SW 1271 (cell line): ENCODE data around the gene ZBTB16.

ENCODE experiments used
- DNase-seq, 2 experiments: peaks; one replicate each; lab custom pipeline; 2025; lab: John Stamatoyannopoulos, UW

Gene ZBTB16

GRCh38 chr11:114261791-114262190 lies 202.3 kb downstream of the ZBTB16 start:
- no peak for DNase-seq

- no peak for DNase-seq
These were observed 203.4 kb downstream of the ZBTB16 start for GRCh38 chr11:114262681-114263512.

DNA sequence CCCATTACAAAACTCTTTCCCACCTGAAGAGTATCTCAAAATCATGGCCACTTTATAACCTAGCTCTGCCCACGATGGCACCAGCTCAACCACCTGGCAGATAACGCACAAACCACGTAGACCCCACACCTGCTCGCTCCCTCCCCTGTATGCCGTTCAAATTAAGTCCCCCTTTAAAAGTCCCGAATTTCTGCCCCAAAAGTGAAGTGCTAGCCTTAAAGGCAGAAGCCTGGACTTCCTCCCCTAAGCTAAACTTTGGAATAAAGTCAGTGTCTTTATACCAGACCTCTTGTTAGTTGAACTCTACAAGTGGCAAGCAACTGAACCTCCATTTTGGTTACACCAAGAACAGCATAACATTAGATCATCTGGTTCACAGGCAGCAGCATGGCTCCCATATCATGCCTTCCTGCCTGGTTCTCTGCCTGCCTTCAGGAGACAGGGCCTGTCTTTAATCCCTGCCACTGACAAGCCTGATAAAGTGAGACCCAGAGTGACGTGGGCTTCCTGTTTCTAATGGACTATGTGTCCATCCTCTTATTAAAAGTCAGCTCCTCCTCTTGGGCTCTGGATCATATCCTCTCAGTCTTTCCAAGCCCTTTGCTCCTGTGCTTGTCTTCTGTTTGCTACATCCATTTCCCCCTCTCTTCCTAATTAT lies 204.1 kb downstream of the ZBTB16 start:
- DNase-seq = no peak

- no peak for DNase-seq
These were observed 204.9 kb downstream of the ZBTB16 start for GRCh38 chr11:114264381-114264780.

DNA sequence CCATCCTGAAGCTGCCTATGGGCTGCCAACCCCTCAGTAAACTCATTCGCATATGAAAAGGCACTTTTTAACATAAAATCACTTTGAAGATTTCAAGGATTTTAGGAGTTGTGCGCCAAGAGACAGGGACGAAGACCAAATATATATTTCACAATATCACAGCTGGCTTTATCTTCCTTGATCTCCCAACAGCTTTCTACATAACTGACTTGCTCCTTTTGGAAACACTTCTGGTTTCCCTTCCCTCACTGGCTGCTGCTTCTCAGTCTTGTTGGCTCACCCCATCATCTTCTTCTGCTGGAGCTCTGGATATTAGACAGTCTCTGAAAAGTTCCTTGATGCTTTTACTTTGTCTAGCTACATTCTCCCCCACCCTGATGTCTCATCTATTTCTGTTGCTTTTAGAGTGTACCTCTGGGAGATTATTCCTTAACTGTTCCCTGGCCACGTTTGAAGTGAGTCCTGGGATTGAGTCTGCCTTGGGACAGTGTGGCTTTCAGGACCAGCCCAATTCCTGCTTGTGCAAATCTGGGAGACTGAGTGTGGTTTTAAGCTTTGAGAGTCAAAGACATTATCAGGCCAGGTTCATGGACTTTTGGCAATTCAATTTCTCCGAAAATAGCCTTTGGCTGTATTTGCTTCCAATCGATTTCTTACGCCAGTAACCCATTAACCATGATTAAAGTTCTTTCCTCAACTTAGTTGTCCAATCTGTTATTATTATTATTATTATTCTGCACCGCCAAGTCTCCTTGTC lies 205.8 kb downstream of the ZBTB16 start:
- no peak for DNase-seq

DNA sequence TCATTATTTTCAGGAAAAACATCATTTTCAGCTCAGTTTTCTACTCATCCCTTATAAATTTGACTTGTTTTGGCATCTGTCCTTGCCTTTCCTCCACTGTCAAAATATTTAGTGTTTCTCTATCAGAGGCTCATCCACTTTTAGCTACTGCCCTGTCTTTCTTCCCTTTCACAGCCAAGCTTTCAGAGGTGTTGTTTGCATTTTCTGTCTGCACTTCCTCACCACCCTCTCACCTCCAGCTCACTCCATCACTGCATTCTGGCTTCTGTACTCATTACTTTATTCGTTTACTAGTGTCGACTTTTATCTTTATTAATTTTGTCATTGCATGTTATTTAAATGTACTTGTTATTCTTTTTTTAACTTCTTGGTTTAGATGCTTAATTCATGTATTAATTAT lies 210.0 kb downstream of the ZBTB16 start:
- DNase-seq = no peak

GRCh38 chr11:114270531-114271270 lies 211.2 kb downstream of the ZBTB16 start:
- no peak for DNase-seq

DNA sequence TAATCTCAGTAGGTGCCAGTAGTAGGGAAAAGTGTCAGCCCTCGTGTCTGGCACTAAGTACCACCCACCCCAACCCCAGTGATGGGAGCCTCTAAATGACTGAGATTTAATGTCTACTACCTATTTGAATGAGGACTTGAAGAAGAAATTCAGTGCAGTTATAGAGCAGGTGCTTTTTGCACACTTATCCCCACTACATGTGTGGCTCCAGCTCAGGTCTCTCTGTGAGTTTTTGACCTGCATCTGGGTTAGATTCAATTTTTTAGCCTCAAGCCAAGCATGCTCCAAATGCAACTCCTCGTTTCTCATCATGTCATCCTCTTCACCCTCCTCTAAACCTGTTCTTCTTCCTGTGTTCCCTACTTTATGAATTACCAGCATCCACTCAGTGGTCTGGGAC lies 211.8 kb downstream of the ZBTB16 start:
- no peak for DNase-seq

DNA sequence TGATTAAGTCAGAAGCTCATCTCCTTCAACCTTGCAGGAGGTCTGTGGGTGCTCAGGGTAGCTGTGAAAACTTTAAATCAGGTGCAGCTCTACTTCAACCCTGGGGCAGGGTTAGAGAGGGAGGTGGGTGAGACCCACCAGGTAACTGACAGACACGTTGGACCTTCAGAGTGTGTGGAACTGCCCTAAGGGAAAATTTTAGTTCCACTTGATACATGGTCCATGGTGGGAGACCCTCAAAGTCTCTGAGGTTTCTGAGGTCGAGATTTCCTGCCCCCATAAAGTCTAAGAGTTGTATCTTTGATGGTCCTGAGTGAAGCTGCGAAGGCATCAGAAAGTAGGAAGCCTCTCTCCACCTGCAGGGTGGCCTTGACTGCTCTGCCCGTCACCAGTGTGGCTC lies 212.8 kb downstream of the ZBTB16 start:
- DNase-seq = no peak

DNA sequence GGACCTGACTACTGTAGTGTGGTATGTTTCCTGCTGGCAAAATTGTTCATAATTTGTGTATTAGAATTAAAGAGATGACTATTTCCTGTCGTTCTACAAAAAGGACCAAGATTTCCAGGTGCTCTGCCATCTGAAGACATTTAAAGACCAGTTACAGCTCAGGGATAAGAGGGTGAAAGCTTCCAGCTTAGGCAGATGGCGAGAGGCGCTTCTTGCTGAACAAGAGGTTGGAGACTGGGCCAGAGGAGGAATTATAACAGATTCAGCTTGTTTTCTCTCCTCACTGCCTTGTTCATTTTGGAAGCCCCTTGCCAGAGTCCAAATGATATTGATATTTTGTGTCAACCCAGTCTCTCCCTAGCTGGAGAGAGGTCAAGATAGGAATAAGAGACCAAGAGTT lies 213.6 kb downstream of the ZBTB16 start:
- no peak for DNase-seq

DNA sequence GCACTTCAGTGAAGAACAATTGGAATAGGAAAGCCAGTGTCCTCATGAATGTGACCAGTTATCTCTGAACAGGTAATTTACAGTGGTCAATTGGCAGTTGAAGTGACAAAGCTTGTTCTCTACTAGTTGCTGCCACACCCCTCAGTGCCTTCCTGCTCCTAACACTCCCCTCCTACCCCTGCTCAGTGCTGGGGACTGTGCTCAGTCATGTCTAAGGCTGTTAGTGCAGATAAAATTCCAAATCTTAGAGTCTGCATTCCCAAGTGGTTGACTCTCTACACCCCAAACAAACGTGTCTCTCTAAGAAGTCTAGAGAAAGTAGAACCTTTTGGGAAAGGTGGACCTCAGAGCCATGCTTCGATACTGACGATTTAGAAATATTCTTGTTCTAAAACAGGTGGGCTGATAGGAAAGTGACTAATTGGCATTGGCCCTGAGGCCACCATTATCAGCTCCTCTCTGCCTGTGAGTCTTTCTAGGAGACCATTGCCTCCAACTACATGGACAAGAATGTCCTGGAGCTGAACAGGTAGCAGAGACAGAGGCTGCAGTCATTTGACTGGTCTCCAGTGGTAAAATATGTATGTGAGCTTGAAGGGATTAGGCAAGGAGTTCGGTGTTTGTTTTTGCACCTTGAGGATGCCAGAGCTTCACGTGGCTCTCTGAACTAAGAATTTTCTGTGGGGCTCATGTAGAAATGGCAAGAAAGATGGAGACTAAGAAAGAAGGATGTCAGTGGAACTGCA lies 214.6 kb downstream of the ZBTB16 start:
- DNase-seq = no peak

DNA sequence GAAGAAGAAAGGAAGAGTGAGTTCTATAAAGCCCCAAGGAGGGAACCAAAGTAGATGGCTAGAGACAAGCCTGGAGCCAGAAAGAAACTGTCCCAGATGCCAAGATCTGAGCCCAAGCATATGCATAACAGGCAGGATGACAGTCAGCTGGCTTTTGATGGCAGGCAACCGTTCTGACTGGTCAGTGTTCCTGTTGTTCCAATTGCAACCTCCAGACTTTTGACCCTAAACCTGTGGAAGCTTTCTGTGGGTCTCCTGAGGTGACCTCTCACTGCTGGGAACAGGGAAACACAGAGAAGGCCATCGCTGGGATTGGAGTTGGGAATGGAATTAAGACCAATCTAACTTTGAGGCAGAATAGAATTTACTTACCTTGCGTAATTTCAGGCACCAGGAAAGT lies 215.1 kb downstream of the ZBTB16 start:
- no peak for DNase-seq

DNA sequence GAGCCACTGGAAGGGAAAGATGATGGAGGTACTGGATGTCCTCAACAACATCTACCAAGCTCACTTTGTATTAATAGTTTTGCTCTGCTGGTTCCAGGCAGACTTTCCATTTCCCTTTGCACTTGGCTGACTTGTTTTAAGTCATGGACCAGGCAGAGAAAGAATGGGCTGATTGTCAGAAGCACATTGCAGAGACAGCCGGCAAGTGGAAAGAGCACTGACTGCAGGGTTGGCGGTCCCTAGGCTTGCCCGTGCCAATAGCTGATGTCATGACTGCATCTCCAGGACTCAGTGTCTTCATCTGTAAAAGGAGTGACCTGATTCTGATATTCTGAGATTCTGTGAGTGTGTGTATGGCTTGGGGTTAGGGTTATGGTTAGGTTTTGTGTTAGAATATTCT lies 215.8 kb downstream of the ZBTB16 start:
- DNase-seq = no peak

DNA sequence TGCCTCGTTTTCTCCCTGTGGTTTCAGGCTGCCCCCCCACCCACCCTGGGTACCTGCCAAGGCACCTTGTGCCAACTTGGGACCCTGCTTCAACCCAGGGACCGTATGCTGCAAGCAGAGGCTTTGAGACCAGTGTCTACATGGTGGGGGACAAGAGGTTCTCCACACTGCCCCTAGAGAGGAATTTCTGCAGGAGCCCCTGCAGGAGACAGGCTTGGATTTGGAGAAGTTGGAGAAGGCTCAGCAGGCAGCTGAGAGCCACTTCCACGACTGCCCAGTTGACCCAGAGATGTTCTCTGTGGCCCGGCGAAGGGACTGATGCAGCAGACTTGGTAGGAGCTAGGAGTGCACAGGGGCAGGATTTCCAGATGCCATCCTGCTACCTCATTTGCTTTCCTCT lies 216.6 kb downstream of the ZBTB16 start:
- DNase-seq = no peak

GRCh38 chr11:114277637-114278341 lies 218.3 kb downstream of the ZBTB16 start:
- DNase-seq = no peak

GRCh38 chr11:114278342-114279065 lies 219.0 kb downstream of the ZBTB16 start:
- no peak for DNase-seq

DNA sequence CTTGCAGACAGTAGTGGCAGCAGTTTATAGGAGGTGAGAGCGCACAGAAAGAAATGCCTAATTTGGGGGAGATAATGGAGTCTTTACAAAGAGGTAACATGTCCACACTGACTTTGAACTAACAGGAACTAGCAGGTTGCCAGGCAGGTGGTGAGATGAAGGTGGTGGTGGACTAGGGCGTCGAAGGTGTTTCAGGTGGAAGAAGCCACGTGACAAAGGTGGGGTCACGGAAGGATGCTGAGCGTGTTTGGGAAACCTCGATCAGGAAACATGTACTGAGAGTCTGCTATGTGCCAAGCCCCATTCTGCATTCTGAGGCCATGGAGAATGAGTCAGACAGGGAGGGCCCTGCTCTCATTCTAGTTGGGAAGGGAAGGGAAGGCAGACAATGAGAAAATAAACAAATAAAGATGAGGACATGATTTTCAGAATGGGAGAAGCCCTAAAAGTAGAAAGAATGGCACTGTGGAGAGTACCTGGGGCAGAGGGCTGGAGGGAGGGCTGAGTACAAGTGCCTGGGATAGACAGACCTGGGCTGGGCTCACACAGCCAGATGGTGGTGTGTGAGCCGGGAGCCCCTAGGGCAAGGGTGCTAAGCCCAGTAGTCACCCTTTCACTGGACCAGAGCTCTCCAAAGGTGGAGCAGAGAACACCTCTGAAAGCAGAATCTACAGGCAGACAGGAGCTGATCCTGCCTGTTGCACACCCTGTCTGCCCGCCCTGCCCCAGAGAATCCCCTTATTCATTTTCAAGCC lies 220.5 kb downstream of the ZBTB16 start:
- no peak for DNase-seq

DNA sequence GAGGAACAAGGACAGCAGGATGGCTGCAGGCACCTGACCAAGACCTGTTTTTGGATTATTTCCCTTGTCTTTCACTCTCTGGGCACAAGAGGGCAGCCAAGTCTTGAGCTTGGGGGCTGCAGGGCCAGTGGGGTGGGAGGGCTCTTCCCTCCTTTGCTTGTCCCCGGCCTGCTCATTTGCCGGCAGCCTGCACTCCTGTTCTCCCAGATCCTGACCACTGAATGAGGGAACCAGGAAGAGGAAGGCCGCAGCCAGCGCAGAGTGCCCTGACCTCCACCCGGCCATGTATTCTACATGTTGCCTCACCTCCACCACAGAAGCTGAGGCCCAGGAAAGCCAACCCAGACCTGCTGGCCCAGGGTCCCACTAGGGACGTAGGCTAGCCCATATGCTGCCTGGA lies 221.2 kb downstream of the ZBTB16 start:
- DNase-seq = peak in 1 of 2 experiments; percentile 44

DNA sequence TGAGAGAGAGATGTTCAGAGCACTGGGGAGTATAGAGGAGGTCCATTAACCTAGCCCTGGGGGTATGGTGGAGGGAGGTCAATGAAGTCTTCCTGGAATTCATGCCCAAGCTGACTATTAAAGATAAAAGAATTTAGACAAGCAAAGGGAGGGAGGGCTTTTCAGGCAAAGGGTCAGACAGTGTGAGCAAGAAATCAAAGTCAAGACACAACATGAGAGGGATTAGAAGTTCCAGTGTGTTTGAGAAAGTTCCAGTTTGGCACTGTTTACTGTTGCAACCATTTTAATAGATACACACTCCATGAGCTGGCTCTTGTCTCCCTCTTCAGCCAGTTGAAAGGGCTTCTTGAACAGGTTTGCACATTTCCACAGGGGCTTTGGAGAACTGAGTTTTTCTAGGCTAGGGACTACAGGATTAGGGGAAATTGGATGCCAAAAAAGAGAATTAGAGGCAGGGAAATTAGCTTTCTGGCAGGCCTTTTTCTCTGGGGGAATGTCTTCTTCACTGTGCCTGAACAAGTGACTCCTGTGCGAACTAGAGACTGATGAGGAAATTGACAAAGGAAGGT lies 222.0 kb downstream of the ZBTB16 start:
- no peak for DNase-seq
